Peyer's patch (tissue), 4 donors: Measurements from ENCODE around the gene DUS2.

Experiments used
- CTCF ChIP-seq, 6 experiments: fragments of 450-650 bp in 4 of 6; fragments of 200-600 bp in 2 of 6; sonication (generic) in 1 of 6; IDR thresholded peaks; one replicate each; pipeline ENCODE4 v1.5.1; 2017 to 2019; ENCODE audit warnings: antibody characterized with exemption in 6 of 6, mild to moderate bottlenecking in 3 of 6, moderate library complexity in 1 of 6
- POLR2A ChIP-seq, 2 donors: fragments of 450-650 bp; IDR thresholded peaks; one replicate each; pipeline ENCODE4 v1.5.1; 2017; ENCODE audit warnings: antibody characterized with exemption in 2 of 2, mild to moderate bottlenecking in 2 of 2, moderate library complexity in 2 of 2

- TF ChIP-seq CTCF (IDR thresholded peaks at IDR 0.05) = no peak
- TF ChIP-seq POLR2A (IDR thresholded peaks at IDR 0.05) = no peak
Measured at GRCh38 chr16:68078701-68079375, 55.8 kb downstream of the DUS2 start.
